DMS 273 treated with DMSO at 0.1 percent for 48 hours (cell line): ENCODE measurements around the gene VPS8.

Source experiments
- DNase-seq: peaks from one replicate; lab custom pipeline; 2025; lab: John Stamatoyannopoulos, UW

The VPS8 gene

GRCh38 chr3:185056908-185057307 is 244.9 kb downstream of the VPS8 start:
- no peak for DNase-seq

GRCh38 chr3:185057829-185058228 is 245.9 kb downstream of the VPS8 start:
- no peak for DNase-seq

GRCh38 chr3:185058796-185059195 is 246.8 kb downstream of the VPS8 start:
- DNase-seq = no peak

GRCh38 chr3:185059766-185060165 is 247.8 kb downstream of the VPS8 start:
- DNase-seq = no peak

- DNase-seq = no peak
These were observed 248.7 kb downstream of the VPS8 start for GRCh38 chr3:185060655-185061054.

- DNase-seq = no peak
These were observed 250.2 kb downstream of the VPS8 start for GRCh38 chr3:185062191-185062590.

- DNase-seq = no peak
These were observed 251.5 kb downstream of the VPS8 start for GRCh38 chr3:185063431-185063830.

GRCh38 chr3:185065059-185065458 is 253.1 kb downstream of the VPS8 start:
- DNase-seq = no peak

- DNase-seq = no peak
These were observed 254.3 kb downstream of the VPS8 start for GRCh38 chr3:185066251-185066650.

- DNase-seq = no peak
These were observed 255.2 kb downstream of the VPS8 start for GRCh38 chr3:185067173-185067572.

- DNase-seq = no peak
These were observed 257.4 kb downstream of the VPS8 start for GRCh38 chr3:185069037-185070030.

- DNase-seq = no peak
These were observed 258.7 kb downstream of the VPS8 start for GRCh38 chr3:185070491-185071286.

GRCh38 chr3:185071287-185071800 is 259.4 kb downstream of the VPS8 start:
- DNase-seq = no peak

GRCh38 chr3:185075547-185075946 is 263.6 kb downstream of the VPS8 start:
- DNase-seq = no peak

- DNase-seq = no peak
These were observed 264.3 kb downstream of the VPS8 start for GRCh38 chr3:185076219-185076618.

- DNase-seq = no peak
These were observed 267.7 kb downstream of the VPS8 start for GRCh38 chr3:185079625-185080024.

GRCh38 chr3:185081521-185081920 is 269.6 kb downstream of the VPS8 start:
- no peak for DNase-seq

- no peak for DNase-seq
These were observed 270.2 kb downstream of the VPS8 start for GRCh38 chr3:185082149-185082548.

GRCh38 chr3:185082829-185083228 is 270.9 kb downstream of the VPS8 start:
- DNase-seq = no peak

- no peak for DNase-seq
These were observed 272.4 kb downstream of the VPS8 start for GRCh38 chr3:185084402-185084801.

GRCh38 chr3:185084901-185085300 is 272.9 kb downstream of the VPS8 start:
- DNase-seq = no peak

- no peak for DNase-seq
These were observed 275.5 kb downstream of the VPS8 start for GRCh38 chr3:185087419-185087818.

GRCh38 chr3:185089343-185089742 is 277.4 kb downstream of the VPS8 start:
- DNase-seq = no peak
